ENCODE results near the gene PLA2G1B.

- TF ChIP-seq CTCF (IDR thresholded peaks at IDR 0.05; ENCODE audit: borderline replicate concordance, extremely low read depth, low read length, poor library complexity, severe bottlenecking), result no peak
- TF ChIP-seq EZH2 (IDR thresholded peaks at IDR 0.05; ENCODE audit: borderline replicate concordance, low read depth, low read length, severe bottlenecking), result no peak
Observed at GRCh38 chr12:120361506-120362208, 34.1 kb upstream of the PLA2G1B start.
